ENCODE results near the gene ZNF688. TPM values are rescaled to one million over a fixed set of nuclear protein-coding genes. Genes with fewer than 3 reads are reported as not detected.

The ZNF688 gene
- total and polyA plus RNA-seq, 2 experiments from 2014 or later, result 10.4 to 14.7 TPM

DNA sequence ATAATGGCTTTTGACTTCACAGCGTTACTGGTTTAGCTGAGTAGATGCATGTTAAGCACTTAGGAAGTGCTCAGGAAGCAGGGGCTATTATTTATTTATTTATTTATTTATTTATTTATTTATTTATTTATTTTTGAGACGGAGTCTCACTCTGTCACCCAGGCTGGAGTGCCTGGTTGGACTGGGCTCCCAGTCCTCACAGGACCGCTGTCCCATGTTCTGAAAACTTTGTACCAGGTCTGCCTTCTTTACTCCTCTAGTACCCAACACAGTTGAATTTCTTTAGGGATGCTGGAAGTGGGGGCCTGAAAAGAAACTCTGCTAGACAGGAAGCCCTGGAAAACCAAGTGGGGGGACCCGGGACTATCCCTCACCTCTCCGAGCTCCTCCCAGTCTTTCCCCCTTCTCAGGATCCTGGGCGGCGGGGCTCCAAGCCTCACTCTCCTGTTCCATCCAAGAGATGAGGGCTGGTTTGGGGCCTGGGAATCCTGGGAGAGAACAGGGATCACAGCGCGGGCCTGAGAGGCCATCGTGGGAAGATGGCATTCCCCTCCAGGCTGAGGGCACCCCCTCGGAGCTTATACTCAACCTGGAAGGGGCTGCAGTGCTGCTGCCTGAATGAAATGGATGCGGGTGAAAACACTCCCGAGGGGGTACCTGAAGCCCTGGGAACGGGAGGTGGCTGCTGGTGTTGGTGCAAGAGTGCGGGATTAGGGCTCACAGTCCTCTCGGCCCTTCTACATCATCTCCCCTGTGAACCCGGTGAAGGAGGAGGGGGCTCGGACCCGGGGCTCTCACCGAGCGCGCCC is 674 bp downstream of the ZNF688 start:
- Histone ChIP-seq H3K27me3 (replicated peaks; ENCODE audit: insufficient read depth) (no peaks in the 10 kb centered on the region), H3K9ac (peak overlapping the region; percentile 89), H3K27ac (peak overlapping the region; percentile 81), H2AFZ (peak overlapping the region; percentile 83), H3K79me2 (ENCODE audit: insufficient read depth) (no peaks in the 10 kb centered on the region), H4K20me1 (ENCODE audit: insufficient read depth) (no peaks in the 10 kb centered on the region), H3K4me1 (ENCODE audit: insufficient read depth) (peaks cover 4% of the 10 kb centered on the region; the same call in 1 of the 2 replicates), H3K9me2 (ENCODE audit: insufficient read depth) (no peaks in the 10 kb centered on the region), H3K4me2 (ENCODE audit: unreplicated experiment) (peak overlapping the region; percentile 98), H3K36me3 (ENCODE audit: low read depth) (no peaks in the 10 kb centered on the region), H3K9me3 (ENCODE audit: low read depth) (no peaks in the 10 kb centered on the region), H3F3A (ENCODE audit: insufficient read depth) (peaks cover 13% of the 10 kb centered on the region; the same call in 1 of the 2 replicates), H3K4me3 (peak overlapping the region; percentile 79)
- DNase-seq, result peak; percentile 65
- in situ Hi-C loops (cut with MboI), result no loop called here
- TF ChIP-seq EZH2 (IDR thresholded peaks at IDR 0.05; ENCODE audit: insufficient read depth, poor library complexity, severe bottlenecking), result no peak
- TF ChIP-seq EZH2phosphoT487 (IDR thresholded peaks at IDR 0.05; ENCODE audit: insufficient read depth, low read depth), result no peak
- WGBS, 2 experiments (ENCODE audit: low coverage in 1 of 2, low lambda C conversion rate in 2 of 2, missing lambda C conversion rate in 2 of 2), result 8 to 10% methylated on average over 22 of the region's 22 CpGs

DNA sequence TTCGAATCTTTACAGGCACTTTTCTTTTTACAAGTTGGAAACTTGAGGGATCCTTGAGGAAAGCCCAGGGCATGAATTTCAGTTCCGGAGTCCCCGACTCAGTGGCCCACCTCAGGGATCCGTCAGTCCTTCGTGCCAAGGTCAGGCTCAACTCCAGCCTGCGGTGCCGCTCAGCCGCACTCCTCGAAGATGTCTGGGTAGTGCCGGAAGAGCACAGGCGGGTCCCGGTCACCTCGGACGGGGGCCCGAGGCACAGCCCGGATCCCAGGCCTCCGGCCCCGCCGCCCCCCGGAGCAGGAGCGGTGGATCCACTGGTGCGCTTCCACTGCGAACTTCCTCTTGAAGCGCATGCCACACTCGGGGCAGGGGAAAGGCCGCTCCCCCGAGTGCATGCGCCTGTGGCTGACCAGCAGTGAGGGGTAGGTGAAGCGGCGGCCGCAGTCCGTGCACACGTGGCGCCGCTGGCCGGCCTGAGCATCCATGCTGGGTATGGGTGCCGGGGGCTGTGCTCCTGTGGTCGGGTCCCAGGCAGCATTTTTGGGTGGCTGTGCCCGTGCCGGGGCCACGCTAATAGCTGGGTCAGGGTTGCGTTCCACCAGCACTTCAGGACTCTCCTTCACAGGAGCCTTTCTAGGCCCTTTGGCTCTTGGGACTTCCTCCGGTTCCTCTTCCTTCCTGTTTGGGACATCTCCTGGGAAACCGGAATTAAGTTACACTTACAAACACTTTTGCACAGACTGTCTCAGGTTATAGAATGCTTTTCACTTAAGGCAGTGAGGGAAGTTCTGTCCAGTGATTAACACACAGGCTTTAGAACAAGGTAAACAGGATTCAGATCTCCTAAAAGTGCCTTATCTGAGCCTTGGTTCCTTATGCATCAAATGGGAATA is 1.5 kb downstream of the ZNF688 start:
- peaks cover 8% of the 10 kb centered on the region; the same call in 1 of the 2 replicates for H3F3A ChIP-seq (ENCODE audit: insufficient read depth)
- no peak overlapping the region for H3K27ac ChIP-seq
- H3K36me3 ChIP-seq (ENCODE audit: low read depth), result no peaks in the 10 kb centered on the region
- no peaks in the 10 kb centered on the region for H3K9me2 ChIP-seq (ENCODE audit: insufficient read depth)
- DNase-seq, result no peak
- no peak for TF ChIP-seq EZH2 (IDR thresholded peaks at IDR 0.05; ENCODE audit: insufficient read depth, poor library complexity, severe bottlenecking)
- TF ChIP-seq EZH2phosphoT487 (IDR thresholded peaks at IDR 0.05; ENCODE audit: insufficient read depth, low read depth), result no peak
- in situ Hi-C loops (cut with MboI), result no loop called here
- no peaks in the 10 kb centered on the region for H4K20me1 ChIP-seq (ENCODE audit: insufficient read depth)
- H3K4me2 ChIP-seq (ENCODE audit: unreplicated experiment), result no peak overlapping the region
- no peaks in the 10 kb centered on the region for H3K9me3 ChIP-seq (ENCODE audit: low read depth)
- no peaks in the 10 kb centered on the region for H3K79me2 ChIP-seq (ENCODE audit: insufficient read depth)
- WGBS, 2 experiments (ENCODE audit: low coverage in 1 of 2, low lambda C conversion rate in 2 of 2, missing lambda C conversion rate in 2 of 2), result 91 to 92% methylated on average over 34 of the region's 44 CpGs
- H3K4me1 ChIP-seq (ENCODE audit: insufficient read depth), result peaks cover 4% of the 10 kb centered on the region; the same call in 1 of the 2 replicates
- H3K4me3 ChIP-seq, result no peak overlapping the region
- no peaks in the 10 kb centered on the region for H3K27me3 ChIP-seq (replicated peaks; ENCODE audit: insufficient read depth)
- no peak overlapping the region for H3K9ac ChIP-seq
- H2AFZ ChIP-seq, result no peak overlapping the region

DNA sequence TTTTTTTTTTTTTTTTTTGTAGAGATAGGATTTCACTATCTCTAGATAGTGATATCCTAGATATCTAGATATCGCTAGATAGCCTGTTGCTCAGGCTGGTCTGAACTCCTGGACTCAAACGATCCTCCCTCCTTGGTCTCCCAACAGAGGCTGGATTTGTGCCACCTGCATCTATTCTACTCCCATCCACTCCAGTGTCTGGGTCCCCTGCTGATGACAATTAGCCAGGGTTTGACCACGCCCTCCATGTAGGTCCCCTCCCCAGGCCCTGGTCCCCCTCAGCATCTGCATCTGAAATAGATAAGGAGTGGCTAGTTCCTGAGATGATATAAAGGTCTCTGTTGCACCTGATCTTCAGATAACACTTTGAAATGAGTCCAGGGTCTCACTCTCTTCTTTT is 2.2 kb downstream of the ZNF688 start:
- Histone ChIP-seq H3K4me2 (ENCODE audit: unreplicated experiment) (no peak overlapping the region), H3K27me3 (replicated peaks; ENCODE audit: insufficient read depth) (no peaks in the 10 kb centered on the region), H3K27ac (no peak overlapping the region), H4K20me1 (ENCODE audit: insufficient read depth) (no peaks in the 10 kb centered on the region), H3K4me3 (no peak overlapping the region), H3K9ac (no peak overlapping the region), H2AFZ (no peak overlapping the region), H3F3A (ENCODE audit: insufficient read depth) (peaks cover 3% of the 10 kb centered on the region; the same call in 1 of the 2 replicates), H3K9me2 (ENCODE audit: insufficient read depth) (no peaks in the 10 kb centered on the region), H3K9me3 (ENCODE audit: low read depth) (no peaks in the 10 kb centered on the region), H3K36me3 (ENCODE audit: low read depth) (no peaks in the 10 kb centered on the region), H3K4me1 (ENCODE audit: insufficient read depth) (peaks cover 4% of the 10 kb centered on the region; the same call in 1 of the 2 replicates), H3K79me2 (ENCODE audit: insufficient read depth) (no peaks in the 10 kb centered on the region)
- no peak for TF ChIP-seq EZH2 (IDR thresholded peaks at IDR 0.05; ENCODE audit: insufficient read depth, poor library complexity, severe bottlenecking)
- no peak for DNase-seq
- 97 to 100% methylated on average over 3 of the region's 3 CpGs for WGBS, 2 experiments (ENCODE audit: low coverage in 1 of 2, low lambda C conversion rate in 2 of 2, missing lambda C conversion rate in 2 of 2)
- in situ Hi-C loops (cut with MboI), result no loop called here

- H3F3A ChIP-seq (ENCODE audit: insufficient read depth), result peaks cover 3% of the 10 kb centered on the region; the same call in 1 of the 2 replicates
- H3K36me3 ChIP-seq (ENCODE audit: low read depth), result no peaks in the 10 kb centered on the region
- no peak overlapping the region for H3K27ac ChIP-seq
- no peak for TF ChIP-seq EZH2phosphoT487 (IDR thresholded peaks at IDR 0.05; ENCODE audit: insufficient read depth, low read depth)
- TF ChIP-seq EZH2 (IDR thresholded peaks at IDR 0.05; ENCODE audit: insufficient read depth, poor library complexity, severe bottlenecking), result no peak
- H3K27me3 ChIP-seq (replicated peaks; ENCODE audit: insufficient read depth), result no peaks in the 10 kb centered on the region
- H3K9ac ChIP-seq, result no peak overlapping the region
- H3K4me1 ChIP-seq (ENCODE audit: insufficient read depth), result peaks cover 4% of the 10 kb centered on the region; the same call in 1 of the 2 replicates
- H2AFZ ChIP-seq, result no peak overlapping the region
- no peaks in the 10 kb centered on the region for H3K79me2 ChIP-seq (ENCODE audit: insufficient read depth)
- H3K9me3 ChIP-seq (ENCODE audit: low read depth), result no peaks in the 10 kb centered on the region
- no peaks in the 10 kb centered on the region for H3K9me2 ChIP-seq (ENCODE audit: insufficient read depth)
- peak; percentile 60 for DNase-seq
- H3K4me2 ChIP-seq (ENCODE audit: unreplicated experiment), result no peak overlapping the region
- WGBS, 2 experiments (ENCODE audit: low coverage in 1 of 2, low lambda C conversion rate in 2 of 2, missing lambda C conversion rate in 2 of 2), result 63 to 70% methylated on average over 6 of the region's 6 CpGs
- no peak overlapping the region for H3K4me3 ChIP-seq
- in situ Hi-C loops (cut with MboI), result no loop called here
- H4K20me1 ChIP-seq (ENCODE audit: insufficient read depth), result no peaks in the 10 kb centered on the region
Observed at GRCh38 chr16:30567991-30568638, 3.4 kb downstream of the ZNF688 start.
